GM12878 (cell line): ENCODE results near the gene RIMS3. TPM values are rescaled to one million over a fixed set of nuclear protein-coding genes. Genes with fewer than 3 reads are reported as not detected.

Source experiments
- ASH2L ChIP-seq: fragments of 300-600, 200-600 bp; sonication (generic); IDR thresholded peaks from 2 replicates; pipeline ENCODE4 v1.6.1; 2017; ENCODE audit warnings: low read depth, mild to moderate bottlenecking, borderline replicate concordance
- BHLHE40 ChIP-seq, 2 experiments: fragments of 450-650 bp in 1 of 2; IDR thresholded peaks; 2 replicates each; pipeline ENCODE4 v1.6.1; 2011 to 2017; ENCODE audit warnings: low read depth in 2 of 2, borderline replicate concordance in 1 of 2, improper control_type of control experiment in 1 of 2, low read length in 1 of 2, mild to moderate bottlenecking in 1 of 2
- CEBPB ChIP-seq, 2 experiments: fragments of 150-350 bp in 1 of 2; IDR thresholded peaks; 2 replicates each; pipeline ENCODE4 v1.6.1; 2012 to 2014; ENCODE audit warnings: low read depth in 2 of 2, low read length in 2 of 2, borderline replicate concordance in 1 of 2, inconsistent platforms in 1 of 2
- EED ChIP-seq: sonication (generic); IDR thresholded peaks from 2 replicates; pipeline ENCODE4 v1.6.1; 2016; ENCODE audit warnings: antibody characterized with exemption, low read depth
- EGR1 ChIP-seq, 2 experiments: IDR thresholded peaks; 1 replicate in 1 of 2; 2 replicates in 1 of 2; pipeline ENCODE4 v1.6.1; 2011 to 2012; ENCODE audit warnings: low read depth in 2 of 2, low read length in 2 of 2, borderline replicate concordance in 1 of 2, mild to moderate bottlenecking in 1 of 2, moderate library complexity in 1 of 2
- ELK1 ChIP-seq: IDR thresholded peaks from 2 replicates; pipeline ENCODE4 v1.6.1; 2012; ENCODE audit warnings: low read depth, low read length, improper control_type of control experiment
- GATAD2B ChIP-seq: fragments of 450-650 bp; conservative IDR thresholded peaks from 2 replicates; pipeline ENCODE4 v1.6.1; 2017; ENCODE audit warnings: low read depth, mild to moderate bottlenecking, moderate library complexity
- HDAC6 ChIP-seq: fragments of 200-600 bp; sonication (generic); IDR thresholded peaks from one replicate; pipeline ENCODE4 v1.8.0; 2017; ENCODE audit warnings: antibody characterized with exemption; ENCODE audit not compliant: unreplicated experiment
- MLLT1 ChIP-seq: fragments of 450-650 bp; IDR thresholded peaks from 2 replicates; pipeline ENCODE4 v1.6.1; 2016; ENCODE audit warnings: mild to moderate bottlenecking
- MTA3 ChIP-seq: IDR thresholded peaks from 2 replicates; pipeline ENCODE4 v1.6.1; 2012; ENCODE audit warnings: low read length, inconsistent platforms, borderline replicate concordance
- NBN ChIP-seq: fragments of 450-650 bp; IDR thresholded peaks from 2 replicates; pipeline ENCODE4 v1.6.1; 2016
- NFXL1 ChIP-seq: fragments of 450-650 bp; IDR thresholded peaks from 2 replicates; pipeline ENCODE4 v1.6.1; 2017; ENCODE audit warnings: antibody characterized with exemption, mild to moderate bottlenecking, borderline replicate concordance
- NR2C2 ChIP-seq: IDR thresholded peaks from 2 replicates; pipeline ENCODE4 v1.6.1; 2011; ENCODE audit warnings: borderline replicate concordance, low read depth; ENCODE audit not compliant: control insufficient read depth, insufficient read length
- NR2F1 ChIP-seq: fragments of 450-650 bp; conservative IDR thresholded peaks from 2 replicates; pipeline ENCODE4 v1.6.1; 2017; ENCODE audit warnings: mild to moderate bottlenecking
- RELB ChIP-seq: fragments of 450-650 bp; IDR thresholded peaks from 2 replicates; pipeline ENCODE4 v1.6.1; 2017; ENCODE audit warnings: low read depth, mild to moderate bottlenecking, moderate library complexity
- RUNX3 ChIP-seq: IDR thresholded peaks from 2 replicates; pipeline ENCODE4 v1.6.1; 2012; ENCODE audit warnings: low read length, inconsistent platforms
- SMC3 ChIP-seq: IDR thresholded peaks from 2 replicates; pipeline ENCODE4 v1.6.1; 2011; ENCODE audit warnings: low read length, improper control_type of control experiment, borderline replicate concordance
- SPI1 ChIP-seq: IDR thresholded peaks from 2 replicates; pipeline ENCODE4 v1.6.1; 2011; ENCODE audit warnings: low read depth, mild to moderate bottlenecking, low read length, moderate library complexity, borderline replicate concordance; ENCODE audit not compliant: insufficient read depth
- TAF1 ChIP-seq: IDR thresholded peaks from 2 replicates; pipeline ENCODE4 v1.6.1; 2011; ENCODE audit warnings: mild to moderate bottlenecking, low read depth, low read length, borderline replicate concordance
- YY1 ChIP-seq: IDR thresholded peaks from 2 replicates; pipeline ENCODE4 v1.6.1; 2011; ENCODE audit warnings: low read depth, mild to moderate bottlenecking, low read length
- ZNF687 ChIP-seq: fragments of 450-650 bp; IDR thresholded peaks from 2 replicates; pipeline ENCODE4 v1.6.1; 2017; ENCODE audit warnings: mild to moderate bottlenecking, moderate library complexity
- polyA plus RNA-seq, 11 experiments: library from polyadenylated mRNA; depleted of rRNA in 4 of 11; unstranded in 6 of 11; stranded (reverse) in 5 of 11; fragments of >200 nt; fragmentation: Nextera tagmentation in 4 of 11; fragmentation: Illumina TruSeq in 1 of 11; extraction: Ambion mirVana in 4 of 11; extraction: Trizol in 1 of 11; gene quantifications; 1 replicate in 1 of 11; 2 replicates in 10 of 11; pipeline versions ENCODE4 v1.2.1 to v1.2.3, GENCODE V29; 2011 to 2016; ENCODE audit warnings: inconsistent platforms in 2 of 11, missing spikeins in 2 of 11, low read depth in 1 of 11
- total RNA-seq, 4 experiments: library from RNA; depleted of rRNA in 3 of 4; stranded (reverse); fragments of >200 nt in 3 of 4; fragmentation: Illumina TruSeq in 1 of 4; extraction: Trizol in 1 of 4; gene quantifications; 2 replicates each; pipeline versions ENCODE4 v1.2.1 to v1.2.3, GENCODE V29; 2013 to 2021

Gene RIMS3
- total and polyA plus RNA-seq, 10 of the 15 experiments (the other 5 are each of a cell fraction or from before 2014, with no cell fraction given), result 0.02 to 4.7 (median 0.39) TPM

- TF ChIP-seq BHLHE40 (IDR thresholded peaks at IDR 0.05; ENCODE audit: borderline replicate concordance in 1 of 2, low read depth in 2 of 2, low read length in 1 of 2), result peak; percentile 80 to 84
- TF ChIP-seq GATAD2B, result peak; percentile 98
- TF ChIP-seq MTA3, result no peak
- TF ChIP-seq NR2F1, result peak; percentile 48
- TF ChIP-seq TAF1, result peak; percentile 55
- TF ChIP-seq EED, result peak; percentile 75
- peak; percentile 44; the same call in 1 of the 2 replicates for TF ChIP-seq ELK1
- peak; percentile 70; the same call in 1 of the 2 replicates for TF ChIP-seq MLLT1
- TF ChIP-seq EGR1 (IDR thresholded peaks at IDR 0.05; ENCODE audit: borderline replicate concordance in 1 of 2, low read depth in 2 of 2, low read length in 2 of 2), result peak; percentile 38 to 85
- TF ChIP-seq ZNF687, result peak; percentile 96
- peak; percentile 97 for TF ChIP-seq NBN
- 0 out of 2 replicates have a peak, but pooled peaks have one; percentile 71 for TF ChIP-seq ASH2L
- 0 out of 2 replicates have a peak, but pooled peaks have one; percentile 17 for TF ChIP-seq SMC3
- peak; percentile 55 for TF ChIP-seq RUNX3
- TF ChIP-seq NR2C2, result no peak
- no peak for TF ChIP-seq NFXL1
- no peak for TF ChIP-seq CEBPB (IDR thresholded peaks at IDR 0.05; ENCODE audit: borderline replicate concordance in 1 of 2, low read depth in 2 of 2, low read length in 2 of 2)
- TF ChIP-seq YY1, result peak; percentile 95
- TF ChIP-seq RELB, result peak; percentile 64
- peak; percentile 89 for TF ChIP-seq SPI1
- peak; percentile 68 for TF ChIP-seq HDAC6
Observed at GRCh38 chr1:40691538-40692428, 26.3 kb upstream of the RIMS3 start, which contains the start of gene NFYC (continued).
